ENCODE results near the gene BCL6.
"Not testable (repeated sequence)": the region's sequence is repeated elsewhere in the genome, so short reads cannot be mapped to it uniquely, and the experiment has no call there.

- TF ChIP-seq RAD21 (IDR thresholded peaks at IDR 0.05); CTCF (IDR thresholded peaks at IDR 0.05; ENCODE audit: low read depth, low read length, missing input control); YY1 (IDR thresholded peaks at IDR 0.05); ATF3 (IDR thresholded peaks at IDR 0.05); REST (IDR thresholded peaks at IDR 0.05); SP1 (IDR thresholded peaks at IDR 0.05): not testable (repeated sequence)
These were observed 63.5 kb downstream of the BCL6 start for GRCh38 chr3:187681756-187682155.

Data from liver (tissue), 3 donors.